HCT116 (cell line): ENCODE results near the gene PLA2G2D. TPM values are rescaled to one million over a fixed set of nuclear protein-coding genes. Genes with fewer than 3 reads are reported as not detected.

Source experiments
- ATAC-seq: fragments of 200-7000 bp; cut with Tn5 transposase; 2 replicates; pipeline ENCODE4 v1.9.1; 2020; ENCODE audit warnings: mild to moderate bottlenecking, moderate library complexity
- BruUV-seq: library from RNA; stranded (reverse); fragments of 400-500 nt; replicated peaks from 2 replicates; lab custom pipeline; 2021; lab: Mats Ljungman, UMichigan
- CTCF ChIA-PET: fragments of 300-600 bp; sonication (Branson Sonifier 250); formaldehyde crosslinking; loops from one replicate; lab custom pipeline; 2021; ENCODE audit warnings: antibody characterized with exemption; lab: Charles Lee
- POLR2A ChIA-PET: fragments of 300-600, 350-600 bp; sonication (Branson Sonifier 250); formaldehyde crosslinking; loops from one replicate; lab custom pipeline; 2021; ENCODE audit warnings: antibody characterized with exemption; lab: Charles Lee
- RAD21 ChIA-PET, 2 experiments: fragments of 300-600 bp; sonication (Branson Sonifier 250); formaldehyde crosslinking; loops; one replicate each; lab custom pipeline; 2023; ENCODE audit warnings: low total read pairs in 2 of 2; ENCODE audit not compliant: uncharacterized antibody in 2 of 2, unreplicated experiment in 2 of 2, low non-redundant PET in 1 of 2; lab: Charles Lee
- DNase-seq: peaks from one replicate; pipeline ENCODE4 v3.0.0-alpha.2; 2010; ENCODE audit warnings: low read depth, low spot score
- H2AFZ ChIP-seq: fragments of 200-600 bp; shearing (Covaris generic), sonication (generic); 2 replicates; pipeline ENCODE4 v1.6.1; 2017; ENCODE audit warnings: low read depth, mixed run types, mixed read lengths, antibody characterized with exemption, low read length; ENCODE audit not compliant: poor library complexity, severe bottlenecking
- H3K27ac ChIP-seq: 2 replicates; pipeline ENCODE4 v1.5.1; 2012; ENCODE audit warnings: low read depth, low read length
- H3K27me3 ChIP-seq: fragments of 200-600 bp; sonication (generic); 2 replicates; pipeline ENCODE4 v1.6.1; 2016; ENCODE audit warnings: mixed run types, low read length, mixed read lengths; ENCODE audit not compliant: insufficient read depth
- H3K36me3 ChIP-seq, 2 experiments: fragments of 200-500 bp in 1 of 2; fragments of 200-600 bp in 1 of 2; sonication (Bioruptor generic) in 1 of 2; sonication (generic) in 1 of 2; 2 replicates each; pipeline versions ENCODE4 v1.5.1 to v1.6.1; 2014 to 2016; ENCODE audit warnings: low read length in 2 of 2, inconsistent platforms in 1 of 2, mixed read lengths in 1 of 2, mixed run types in 1 of 2; ENCODE audit not compliant: insufficient read depth in 2 of 2, control insufficient read depth in 1 of 2
- H3K4me1 ChIP-seq, 2 experiments: fragments of 200-600 bp in 1 of 2; sonication (generic) in 1 of 2; 2 replicates each; pipeline versions ENCODE4 v1.5.1 to v1.6.1; 2012 to 2017; ENCODE audit warnings: low read length in 2 of 2, inconsistent platforms in 1 of 2, mild to moderate bottlenecking in 1 of 2, mixed read lengths in 1 of 2, mixed run types in 1 of 2, moderate library complexity in 1 of 2; ENCODE audit not compliant: insufficient read depth in 2 of 2, control insufficient read depth in 1 of 2
- H3K4me2 ChIP-seq: fragments of 200-600 bp; sonication (generic); 2 replicates; pipeline ENCODE4 v1.6.1; 2017; ENCODE audit warnings: mixed run types, low read length, mixed read lengths
- H3K4me3 ChIP-seq, 2 experiments: fragments of 200-600 bp in 1 of 2; sonication (generic) in 1 of 2; replicated peaks in 1 of 2; 2 replicates each; pipeline ENCODE4 v1.5.1; 2011 to 2016; ENCODE audit warnings: low read length in 2 of 2, control low read depth in 1 of 2, low read depth in 1 of 2, mild to moderate bottlenecking in 1 of 2, mixed read lengths in 1 of 2, mixed run types in 1 of 2
- H3K79me2 ChIP-seq: fragments of 200-600 bp; sonication (generic); 2 replicates; pipeline ENCODE4 v1.6.1; 2017; ENCODE audit warnings: mild to moderate bottlenecking, mixed run types, low read length, moderate library complexity, mixed read lengths; ENCODE audit not compliant: insufficient read depth
- H3K9ac ChIP-seq: fragments of 200-600 bp; sonication (generic); 2 replicates; pipeline ENCODE4 v1.6.1; 2016; ENCODE audit warnings: low read length, mixed read lengths
- H3K9me2 ChIP-seq: fragments of 200-600 bp; sonication (generic), shearing (Covaris generic); 2 replicates; pipeline ENCODE4 v1.6.1; 2017; ENCODE audit warnings: mixed run types, mild to moderate bottlenecking, moderate library complexity; ENCODE audit not compliant: insufficient read depth
- H3K9me3 ChIP-seq, 2 experiments: fragments of 200-500 bp in 1 of 2; fragments of 200-600 bp in 1 of 2; sonication (Bioruptor generic) in 1 of 2; sonication (generic) in 1 of 2; 2 replicates each; pipeline ENCODE4 v1.6.1; 2014 to 2017; ENCODE audit warnings: low read length in 2 of 2, mixed read lengths in 2 of 2, inconsistent platforms in 1 of 2, low read depth in 1 of 2, mild to moderate bottlenecking in 1 of 2, mixed run types in 1 of 2, moderate library complexity in 1 of 2; ENCODE audit not compliant: control insufficient read depth in 1 of 2, insufficient read depth in 1 of 2
- H4K20me1 ChIP-seq: fragments of 200-600 bp; sonication (generic), shearing (Covaris generic); 2 replicates; pipeline ENCODE4 v1.6.1; 2017; ENCODE audit warnings: mixed run types, mild to moderate bottlenecking, moderate library complexity; ENCODE audit not compliant: insufficient read depth
- EGR1 ChIP-seq: IDR thresholded peaks from 2 replicates; pipeline ENCODE4 v1.6.1; 2012; ENCODE audit warnings: low read depth
- EZH2phosphoT487 ChIP-seq: fragments of 200-600 bp; IDR thresholded peaks from 2 replicates; pipeline ENCODE4 v1.6.1; 2018; ENCODE audit warnings: antibody characterized with exemption, borderline replicate concordance
- MAX ChIP-seq: IDR thresholded peaks from 2 replicates; pipeline ENCODE4 v1.6.1; 2012
- POLR2AphosphoS5 ChIP-seq: IDR thresholded peaks from 2 replicates; pipeline ENCODE4 v1.6.1; 2011; ENCODE audit warnings: mild to moderate bottlenecking, low read depth, low read length, moderate library complexity
- SRF ChIP-seq: IDR thresholded peaks from 2 replicates; pipeline ENCODE4 v1.6.1; 2012; ENCODE audit warnings: low read depth
- YY1 ChIP-seq: IDR thresholded peaks from 2 replicates; pipeline ENCODE4 v1.6.1; 2011; ENCODE audit warnings: low read length, low read depth, moderate library complexity, mild to moderate bottlenecking; ENCODE audit not compliant: insufficient replicate concordance; ENCODE audit errors: extremely low read depth
- ZBTB33 ChIP-seq: IDR thresholded peaks from 2 replicates; pipeline ENCODE4 v1.6.1; 2011; ENCODE audit warnings: mild to moderate bottlenecking, low read length, moderate library complexity; ENCODE audit not compliant: insufficient replicate concordance; ENCODE audit errors: extremely low read depth
- ZFX ChIP-seq: fragments of 450-650 bp; IDR thresholded peaks from 2 replicates; pipeline ENCODE4 v1.6.1; 2017
- intact Hi-C: fragments of 100-400 bp; cut with micrococcal nuclease; formaldehyde crosslinking; loops from 2 replicates; pipeline ENCODE4 v1.10.0; 2022
- total RNA-seq: library from RNA; stranded (reverse); gene quantifications from one replicate; pipeline ENCODE4 v1.2.1, GENCODE V29; 2021; ENCODE audit not compliant: unreplicated experiment

Gene PLA2G2D
- total RNA-seq, 1 experiment from 2014 or later = not detected

- TF ChIP-seq YY1 (no peak), EZH2phosphoT487 (no peak)
- TF ChIP-seq, all 23 proteins: peak for 0
Observed at GRCh38 chr1:20138346-20138745, 19.0 kb upstream of the PLA2G2D start (continued).

GRCh38 chr1:20137604-20138003 lies 18.3 kb upstream of the PLA2G2D start:
- CTCF ChIA-PET = no interaction called here
- RAD21 ChIA-PET = no interaction called here
- Histone ChIP-seq H2AFZ (no peak overlapping the region), H3K9ac (no peak overlapping the region), H3K27me3 (no peaks in the 10 kb centered on the region), H3K4me3 (no peak overlapping the region), H3K4me2 (peak overlapping the region; percentile 44), H3K27ac (no peak overlapping the region), H3K4me1 (peaks cover 4 to 11% of the 10 kb centered on the region in 2 experiments; a peak in 3 of 4 replicates), H4K20me1 (no peaks in the 10 kb centered on the region), H3K9me3 (no peaks in the 10 kb centered on the region), H3K9me2 (no peaks in the 10 kb centered on the region), H3K79me2 (no peaks in the 10 kb centered on the region), H3K36me3 (no peaks in the 10 kb centered on the region)
- no peak for TF ChIP-seq ZFX
- TF ChIP-seq SRF = no peak
- TF ChIP-seq POLR2AphosphoS5 = no peak
- TF ChIP-seq EGR1 = no peak
- TF ChIP-seq MAX = no peak
- TF ChIP-seq ZBTB33 = no peak
- POLR2A ChIA-PET = no interaction called here
- no peak for DNase-seq
- intact Hi-C loops = no loop called here
- BruUV-seq = no TSS peak
- no peak for ATAC-seq
